B cell (primary cell): ENCODE measurements around the gene PLA2G4F.

Experiments
- EZH2 ChIP-seq: IDR thresholded peaks from 2 replicates; pipeline ENCODE4 v1.6.1; 2012; ENCODE audit warnings: borderline replicate concordance, low read depth, mild to moderate bottlenecking, moderate library complexity, low read length; ENCODE audit not compliant: insufficient read depth, poor library complexity, severe bottlenecking
- TF ChIP-seq, protein P1 (sequence below): fragments of 200-600 bp; IDR thresholded peaks from one replicate; pipeline ENCODE4 v1.8.0; 2022; ENCODE audit warnings: antibody characterized with exemption, mild to moderate bottlenecking

DNA sequence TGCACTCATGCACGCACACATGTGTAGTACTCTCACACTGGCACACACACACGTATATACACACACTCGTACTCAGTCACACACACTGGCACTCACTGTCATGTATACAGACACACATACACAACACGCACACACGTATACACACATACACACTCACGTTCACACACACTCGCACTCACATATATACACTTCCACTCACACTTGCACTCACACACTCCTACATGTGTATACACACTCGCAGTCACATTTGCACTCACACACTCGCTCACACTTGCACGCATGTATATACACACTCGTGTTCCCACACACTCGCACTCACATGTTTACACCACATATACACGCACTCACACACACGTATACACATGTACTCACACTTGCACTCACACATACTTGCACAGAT lies 1.5 kb downstream of the PLA2G4F start:
- TF ChIP-seq, protein P1, sequence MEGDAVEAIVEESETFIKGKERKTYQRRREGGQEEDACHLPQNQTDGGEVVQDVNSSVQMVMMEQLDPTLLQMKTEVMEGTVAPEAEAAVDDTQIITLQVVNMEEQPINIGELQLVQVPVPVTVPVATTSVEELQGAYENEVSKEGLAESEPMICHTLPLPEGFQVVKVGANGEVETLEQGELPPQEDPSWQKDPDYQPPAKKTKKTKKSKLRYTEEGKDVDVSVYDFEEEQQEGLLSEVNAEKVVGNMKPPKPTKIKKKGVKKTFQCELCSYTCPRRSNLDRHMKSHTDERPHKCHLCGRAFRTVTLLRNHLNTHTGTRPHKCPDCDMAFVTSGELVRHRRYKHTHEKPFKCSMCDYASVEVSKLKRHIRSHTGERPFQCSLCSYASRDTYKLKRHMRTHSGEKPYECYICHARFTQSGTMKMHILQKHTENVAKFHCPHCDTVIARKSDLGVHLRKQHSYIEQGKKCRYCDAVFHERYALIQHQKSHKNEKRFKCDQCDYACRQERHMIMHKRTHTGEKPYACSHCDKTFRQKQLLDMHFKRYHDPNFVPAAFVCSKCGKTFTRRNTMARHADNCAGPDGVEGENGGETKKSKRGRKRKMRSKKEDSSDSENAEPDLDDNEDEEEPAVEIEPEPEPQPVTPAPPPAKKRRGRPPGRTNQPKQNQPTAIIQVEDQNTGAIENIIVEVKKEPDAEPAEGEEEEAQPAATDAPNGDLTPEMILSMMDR = no peak
- TF ChIP-seq EZH2 = no peak
